DOHH2 (cell line): ENCODE measurements around the gene PIGA.

Experiments
- H3F3A ChIP-seq: fragments of 200-600 bp; sonication (generic), shearing (Covaris generic); 2 replicates; pipeline ENCODE4 v1.6.0; 2016; ENCODE audit warnings: antibody characterized with exemption, mild to moderate bottlenecking; ENCODE audit not compliant: control insufficient read depth, insufficient read depth
- H3K27ac ChIP-seq: fragments of 200-600 bp; sonication (generic); 2 replicates; pipeline ENCODE4 v1.5.1; 2014; ENCODE audit warnings: low read depth, mild to moderate bottlenecking, low read length, moderate library complexity
- H3K27me3 ChIP-seq: fragments of 200-600 bp; sonication (generic); 2 replicates; pipeline ENCODE4 v1.6.1; 2014; ENCODE audit warnings: mild to moderate bottlenecking, low read length, mixed read lengths; ENCODE audit not compliant: control insufficient read depth
- H3K36me3 ChIP-seq: fragments of 200-600 bp; sonication (generic); 2 replicates; pipeline ENCODE4 v1.6.1; 2014; ENCODE audit warnings: mild to moderate bottlenecking, low read length, moderate library complexity, mixed read lengths; ENCODE audit not compliant: control insufficient read depth
- H3K4me1 ChIP-seq: fragments of 200-600 bp; sonication (generic); 2 replicates; pipeline ENCODE4 v1.6.1; 2014; ENCODE audit warnings: mild to moderate bottlenecking, low read length, mixed read lengths; ENCODE audit not compliant: control insufficient read depth
- H3K4me2 ChIP-seq: fragments of 200-600 bp; sonication (generic); 2 replicates; pipeline ENCODE4 v1.6.0; 2014; ENCODE audit warnings: mild to moderate bottlenecking, low read length, moderate library complexity
- H3K4me3 ChIP-seq: fragments of 200-600 bp; sonication (generic); 2 replicates; pipeline ENCODE4 v1.5.1; 2014; ENCODE audit warnings: mild to moderate bottlenecking, low read length, mixed read lengths
- H3K79me2 ChIP-seq: fragments of 200-600 bp; sonication (generic); 2 replicates; pipeline ENCODE4 v1.6.1; 2014; ENCODE audit warnings: mild to moderate bottlenecking, low read length, mixed read lengths; ENCODE audit not compliant: control insufficient read depth
- H3K9me2 ChIP-seq: fragments of 200-600 bp; sonication (generic); replicated peaks from 2 replicates; pipeline ENCODE4 v1.6.1; 2014; ENCODE audit warnings: mild to moderate bottlenecking, low read length, mixed read lengths; ENCODE audit not compliant: control insufficient read depth
- H3K9me3 ChIP-seq: fragments of 200-600 bp; sonication (generic); 2 replicates; pipeline ENCODE4 v1.6.1; 2014; ENCODE audit warnings: antibody characterized with exemption, low read length, mixed read lengths; ENCODE audit not compliant: control insufficient read depth, insufficient read depth
- H4K20me1 ChIP-seq: fragments of 200-600 bp; sonication (generic); 2 replicates; pipeline ENCODE4 v1.6.0; 2014; ENCODE audit warnings: low read depth, mild to moderate bottlenecking, antibody characterized with exemption, low read length, moderate library complexity; ENCODE audit not compliant: control insufficient read depth, insufficient read depth
- EZH2phosphoT487 ChIP-seq: fragments of 200-600 bp; sonication (generic); IDR thresholded peaks from 2 replicates; pipeline ENCODE4 v1.6.1; 2017; ENCODE audit warnings: borderline replicate concordance, mild to moderate bottlenecking, antibody characterized with exemption, low read length, moderate library complexity, mixed read lengths

PIGA gene

DNA sequence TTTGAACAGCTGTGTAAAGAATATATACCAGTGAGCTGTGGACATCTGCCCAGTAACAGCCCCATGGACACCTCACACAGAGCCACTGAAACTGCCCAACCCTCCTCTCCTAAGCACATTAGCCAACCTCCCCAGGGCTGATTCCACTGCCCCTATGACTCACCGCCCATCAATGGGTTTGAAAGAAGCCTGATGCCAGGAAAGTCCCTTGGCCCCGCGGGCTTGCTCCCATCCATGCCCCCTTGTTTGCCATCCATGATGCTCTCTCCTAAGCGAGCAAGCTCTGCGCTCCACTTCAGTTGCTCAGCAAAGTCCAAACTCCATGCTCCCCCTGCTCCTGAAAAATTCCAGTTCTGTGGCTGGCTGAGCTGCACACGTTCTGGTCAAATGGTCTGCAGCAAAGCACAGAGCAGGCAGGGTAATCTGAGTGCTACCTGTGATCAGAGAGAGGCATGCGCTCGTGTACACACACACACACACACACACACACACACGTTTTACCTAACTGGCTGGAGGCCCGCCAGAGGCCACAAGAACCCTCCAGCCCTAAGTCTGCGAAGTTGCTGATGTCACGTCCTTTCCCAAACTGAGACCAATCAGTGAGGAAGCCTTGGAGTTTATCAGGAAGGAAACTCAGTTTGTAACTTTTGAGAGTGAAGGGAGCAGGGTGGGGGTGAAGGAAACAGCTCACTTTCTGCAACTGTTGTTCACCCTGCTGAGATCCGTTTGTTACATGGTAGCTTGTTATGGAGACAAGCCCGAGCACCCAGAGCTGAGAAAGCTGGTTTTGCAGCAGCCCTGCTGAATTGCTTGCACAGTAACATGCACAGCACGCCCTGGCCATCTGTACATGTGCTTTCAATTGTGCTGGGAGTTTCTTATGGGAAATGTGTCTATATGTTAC lies 65.5 kb downstream of the PIGA start, which contains the start of gene ASB9:
ASB9 (minus strand) TSS at position 466 of the 904 bp plus-strand sequence; CDS start at position 257, 209 bp downstream.
- Histone ChIP-seq H3K4me1 (no peaks in the 10 kb centered on the region), H3K9me3 (no peaks in the 10 kb centered on the region), H3K27me3 (no peaks in the 10 kb centered on the region), H3F3A (no peaks in the 10 kb centered on the region), H3K9me2 (no peaks in the 10 kb centered on the region), H3K79me2 (no peaks in the 10 kb centered on the region), H3K27ac (no peak within 1 kb of the TSS), H3K4me3 (no peak within 1 kb of the TSS), H3K4me2 (no peak within 1 kb of the TSS), H4K20me1 (no peaks in the 10 kb centered on the region), H3K36me3 (no peaks in the 10 kb centered on the region)
- TF ChIP-seq EZH2phosphoT487: no peak
